K562 (cell line): ENCODE measurements around the gene LAG3. TPM values are rescaled to one million over a fixed set of nuclear protein-coding genes. Genes with fewer than 3 reads are reported as not detected.

Source experiments
- BDP1 ChIP-seq: IDR thresholded peaks from 3 replicates; pipeline ENCODE4 v1.6.1; 2011; ENCODE audit not compliant: insufficient read length, insufficient read depth
- DIDO1 ChIP-seq: fragments of 450-650 bp; IDR thresholded peaks from 2 replicates; pipeline ENCODE4 v1.6.1; 2016; ENCODE audit warnings: low read depth, missing biosample characterization, missing genetic modification characterization
- DNMT1 ChIP-seq: fragments of 450-650 bp; IDR thresholded peaks from 2 replicates; pipeline ENCODE4 v1.6.1; 2016; ENCODE audit warnings: antibody characterized with exemption, mild to moderate bottlenecking
- FUS ChIP-seq: fragments of 200-400 bp; formaldehyde crosslinking; optimal IDR thresholded peaks from 2 replicates; pipeline ENCODE3; 2017; ENCODE audit warnings: low read depth, low read length
- HCFC1 ChIP-seq: IDR thresholded peaks from 2 replicates; pipeline ENCODE4 v1.6.1; 2012; ENCODE audit warnings: low read depth, low read length, improper control_type of control experiment
- LARP7 ChIP-seq: fragments of 450-650 bp; IDR thresholded peaks from 2 replicates; pipeline ENCODE4 v1.6.1; 2016
- MAFK ChIP-seq: IDR thresholded peaks from 2 replicates; pipeline ENCODE4 v1.6.1; 2011; ENCODE audit warnings: low read length, improper control_type of control experiment
- NCOA6 ChIP-seq: fragments of 450-650 bp; IDR thresholded peaks from 2 replicates; pipeline ENCODE4 v1.6.1; 2017; ENCODE audit warnings: mild to moderate bottlenecking
- NFE2 ChIP-seq: IDR thresholded peaks from 2 replicates; pipeline ENCODE4 v1.6.1; 2014; ENCODE audit warnings: antibody characterized with exemption, low read depth
- NRF1 ChIP-seq, 2 experiments: fragments of 450-650 bp; IDR thresholded peaks in 1 of 2; conservative IDR thresholded peaks in 1 of 2; 2 replicates each; pipeline ENCODE4 v1.6.1; 2014; ENCODE audit warnings: mild to moderate bottlenecking in 2 of 2
- POLR2H ChIP-seq: IDR thresholded peaks from 2 replicates; pipeline ENCODE4 v1.6.1; 2016; ENCODE audit warnings: missing genetic modification characterization, low read depth, mild to moderate bottlenecking, control low read depth, missing compliant biosample characterization, moderate library complexity
- PRPF4 ChIP-seq: fragments of 200-400 bp; formaldehyde crosslinking; IDR thresholded peaks from one replicate; pipeline ENCODE4 v1.6.1; 2017; ENCODE audit warnings: low read length, low read depth, mild to moderate bottlenecking; ENCODE audit not compliant: insufficient read depth, poor library complexity, severe bottlenecking
- RFX1 ChIP-seq: fragments of 450-650 bp; IDR thresholded peaks from 2 replicates; pipeline ENCODE4 v1.6.1; 2016; ENCODE audit warnings: mild to moderate bottlenecking, moderate library complexity
- SMARCE1 ChIP-seq: fragments of 450-650 bp; IDR thresholded peaks from 2 replicates; pipeline ENCODE4 v1.7.1; 2016; ENCODE audit warnings: mild to moderate bottlenecking
- SREBF2 ChIP-seq: sonication (generic); formaldehyde crosslinking; IDR thresholded peaks from 2 replicates; pipeline ENCODE4 v1.4.0; 2020; ENCODE audit warnings: mild to moderate bottlenecking, missing genetic modification reagents
- TBL1XR1 ChIP-seq, 2 experiments: IDR thresholded peaks; 2 replicates each; pipeline ENCODE4 v1.6.1; 2012; ENCODE audit warnings: improper control_type of control experiment in 2 of 2, low read length in 2 of 2, mild to moderate bottlenecking in 1 of 2
- TEAD1 ChIP-seq, 2 experiments: fragments of 450-650 bp in 1 of 2; sonication (generic) in 1 of 2; formaldehyde crosslinking; IDR thresholded peaks; 2 replicates each; pipeline versions ENCODE4 v1.4.0 to v1.8.0; 2020 to 2022; ENCODE audit warnings: mild to moderate bottlenecking in 2 of 2, missing genetic modification reagents in 1 of 2
- ZFP36 ChIP-seq: fragments of 150-350 bp; IDR thresholded peaks from 2 replicates; pipeline ENCODE4 v1.6.1; 2018; ENCODE audit warnings: low read length, low read depth; ENCODE audit not compliant: partially characterized antibody
- ZNF134 ChIP-seq: fragments of 250-450 bp; sonication (Bioruptor Pico); conservative IDR thresholded peaks from 2 replicates; pipeline ENCODE4 v1.4.0; 2020
- ZNF224 ChIP-seq: sonication (generic); formaldehyde crosslinking; IDR thresholded peaks from 2 replicates; pipeline ENCODE4 v1.8.0; 2022; ENCODE audit warnings: mild to moderate bottlenecking, missing genetic modification reagents
- ZNF551 ChIP-seq: fragments of 250-450 bp; sonication (Bioruptor Pico); IDR thresholded peaks from 2 replicates; pipeline ENCODE4 v1.5.0; 2021; ENCODE audit warnings: mild to moderate bottlenecking, moderate library complexity
- ZNF57 ChIP-seq: fragments of 450-650 bp; formaldehyde crosslinking; IDR thresholded peaks from 2 replicates; pipeline ENCODE4 v1.4.0; 2020; ENCODE audit warnings: mild to moderate bottlenecking, moderate library complexity
- polyA plus RNA-seq, 8 experiments: library from polyadenylated mRNA; depleted of rRNA in 4 of 8; stranded (reverse) in 5 of 8; unstranded in 3 of 8; fragments of >200 nt; fragmentation: Nextera tagmentation in 2 of 8; fragmentation: Illumina TruSeq in 1 of 8; extraction: Ambion mirVana in 2 of 8; extraction: Trizol in 1 of 8; gene quantifications; 2 replicates each; pipeline versions ENCODE4 v1.2.1 to v1.2.3, GENCODE V29; 2011 to 2014; ENCODE audit warnings: inconsistent platforms in 1 of 8, missing spikeins in 1 of 8
- total RNA-seq, 7 experiments: library from RNA; depleted of rRNA in 6 of 7; stranded (reverse); fragments of >200 nt in 6 of 7; fragmentation: Illumina TruSeq in 2 of 7; extraction: Trizol in 2 of 7; gene quantifications; 2 replicates each; pipeline versions ENCODE4 v1.2.1 to v1.2.3, GENCODE V29; 2011 to 2021; ENCODE audit warnings: low replicate concordance in 1 of 7
- TF ChIP-seq, protein P1 (sequence below): fragments of 450-650 bp; formaldehyde crosslinking; IDR thresholded peaks from 2 replicates; pipeline ENCODE4 v1.4.0; 2020; ENCODE audit warnings: mild to moderate bottlenecking
- TF ChIP-seq, protein P2 (sequence below), 3 experiments: fragments of 200-800 bp in 1 of 3; sonication (Bioruptor generic) in 1 of 3; sonication (generic) in 1 of 3; formaldehyde crosslinking in 1 of 3; IDR thresholded peaks; 2 replicates each; pipeline versions ENCODE4 v1.6.1 to v1.8.0; 2016 to 2022; ENCODE audit warnings: mild to moderate bottlenecking in 2 of 3, missing compliant biosample characterization in 2 of 3, missing genetic modification characterization in 2 of 3, missing genetic modification reagents in 1 of 3
- TF ChIP-seq, protein P3 (sequence below), 3 experiments: IDR thresholded peaks in 2 of 3; conservative IDR thresholded peaks in 1 of 3; 2 replicates each; pipeline ENCODE4 v1.5.1; 2011 to 2012; ENCODE audit warnings: low read length in 3 of 3, mild to moderate bottlenecking in 3 of 3, control low read depth in 2 of 3, improper control_type of control experiment in 1 of 3, inconsistent platforms in 1 of 3, low read depth in 1 of 3, mixed read lengths in 1 of 3, moderate library complexity in 1 of 3; ENCODE audit not compliant: insufficient read depth in 2 of 3
- TF ChIP-seq, protein P4 (sequence below): fragments of 450-650 bp; IDR thresholded peaks from 2 replicates; pipeline ENCODE4 v1.6.1; 2017; ENCODE audit warnings: mild to moderate bottlenecking, moderate library complexity

LAG3 gene
- total and polyA plus RNA-seq, 9 of the 15 experiments (the other 6 are each of a cell fraction or from before 2014, with no cell fraction given): 0.07 to 0.66 (median 0.09) TPM; not detected in 1

DNA sequence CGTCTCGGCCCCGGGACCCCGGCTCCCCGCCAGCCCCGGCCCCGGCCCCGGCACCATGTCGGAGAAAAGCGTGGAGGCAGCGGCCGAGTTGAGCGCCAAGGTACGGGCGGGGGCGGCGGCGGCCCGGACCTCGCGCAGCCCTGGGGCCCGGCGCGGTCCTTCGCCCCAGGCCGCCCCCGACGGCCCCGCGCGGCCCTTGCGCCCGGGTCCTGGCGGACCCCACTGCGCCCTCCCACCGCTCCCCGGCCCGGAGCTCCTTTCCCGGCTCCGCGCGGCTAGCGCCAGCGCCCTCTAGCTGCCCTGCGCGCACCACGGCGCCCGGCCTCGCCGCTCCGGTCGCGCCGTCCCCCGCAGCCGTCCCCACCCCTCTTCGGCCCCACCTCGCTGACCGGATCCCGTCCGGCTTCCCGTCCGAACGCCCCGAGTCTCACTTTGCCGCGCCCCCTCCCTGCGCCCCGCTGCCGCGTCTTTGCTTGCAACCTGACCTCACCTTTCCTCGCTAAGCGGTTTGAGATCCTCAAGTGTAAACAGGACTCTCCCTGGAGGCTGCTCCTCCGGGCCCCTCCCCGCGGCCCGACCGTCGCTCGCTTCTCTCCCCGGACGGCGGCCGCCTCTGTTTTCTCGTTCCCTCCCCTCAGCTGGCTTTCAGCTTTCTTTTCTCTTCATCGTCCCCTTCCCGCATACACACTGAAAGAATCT, 5.5 kb upstream of the LAG3 start (continued):
- TF ChIP-seq MAFK: no peak
- peak; percentile 45 for TF ChIP-seq NCOA6
- TF ChIP-seq, protein P1, sequence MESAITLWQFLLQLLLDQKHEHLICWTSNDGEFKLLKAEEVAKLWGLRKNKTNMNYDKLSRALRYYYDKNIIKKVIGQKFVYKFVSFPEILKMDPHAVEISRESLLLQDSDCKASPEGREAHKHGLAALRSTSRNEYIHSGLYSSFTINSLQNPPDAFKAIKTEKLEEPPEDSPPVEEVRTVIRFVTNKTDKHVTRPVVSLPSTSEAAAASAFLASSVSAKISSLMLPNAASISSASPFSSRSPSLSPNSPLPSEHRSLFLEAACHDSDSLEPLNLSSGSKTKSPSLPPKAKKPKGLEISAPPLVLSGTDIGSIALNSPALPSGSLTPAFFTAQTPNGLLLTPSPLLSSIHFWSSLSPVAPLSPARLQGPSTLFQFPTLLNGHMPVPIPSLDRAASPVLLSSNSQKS (CRISPR knock-in tag): no peak
- no peak for TF ChIP-seq ZNF134 (CRISPR knock-in tag)
- TF ChIP-seq SMARCE1: no peak
- TF ChIP-seq TEAD1 (CRISPR knock-in tag; IDR thresholded peaks at IDR 0.05): no peak
- no peak for TF ChIP-seq LARP7
- no peak for TF ChIP-seq TBL1XR1 (IDR thresholded peaks at IDR 0.05; ENCODE audit: low read length in 2 of 2)
- TF ChIP-seq ZFP36: no peak
- TF ChIP-seq ZNF57: no peak
- no peak for TF ChIP-seq NFE2
- TF ChIP-seq DNMT1: no peak
- TF ChIP-seq POLR2H (tag): no peak
- no peak for TF ChIP-seq ZNF551 (CRISPR knock-in tag)
- TF ChIP-seq, protein P2, sequence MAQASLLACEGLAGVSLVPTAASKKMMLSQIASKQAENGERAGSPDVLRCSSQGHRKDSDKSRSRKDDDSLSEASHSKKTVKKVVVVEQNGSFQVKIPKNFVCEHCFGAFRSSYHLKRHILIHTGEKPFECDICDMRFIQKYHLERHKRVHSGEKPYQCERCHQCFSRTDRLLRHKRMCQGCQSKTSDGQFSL (CRISPR knock-in tag; IDR thresholded peaks at IDR 0.05): no peak
- TF ChIP-seq, protein P2 (tag; IDR thresholded peaks at IDR 0.05): no peak
- TF ChIP-seq BDP1: no peak
- TF ChIP-seq, protein P3, sequence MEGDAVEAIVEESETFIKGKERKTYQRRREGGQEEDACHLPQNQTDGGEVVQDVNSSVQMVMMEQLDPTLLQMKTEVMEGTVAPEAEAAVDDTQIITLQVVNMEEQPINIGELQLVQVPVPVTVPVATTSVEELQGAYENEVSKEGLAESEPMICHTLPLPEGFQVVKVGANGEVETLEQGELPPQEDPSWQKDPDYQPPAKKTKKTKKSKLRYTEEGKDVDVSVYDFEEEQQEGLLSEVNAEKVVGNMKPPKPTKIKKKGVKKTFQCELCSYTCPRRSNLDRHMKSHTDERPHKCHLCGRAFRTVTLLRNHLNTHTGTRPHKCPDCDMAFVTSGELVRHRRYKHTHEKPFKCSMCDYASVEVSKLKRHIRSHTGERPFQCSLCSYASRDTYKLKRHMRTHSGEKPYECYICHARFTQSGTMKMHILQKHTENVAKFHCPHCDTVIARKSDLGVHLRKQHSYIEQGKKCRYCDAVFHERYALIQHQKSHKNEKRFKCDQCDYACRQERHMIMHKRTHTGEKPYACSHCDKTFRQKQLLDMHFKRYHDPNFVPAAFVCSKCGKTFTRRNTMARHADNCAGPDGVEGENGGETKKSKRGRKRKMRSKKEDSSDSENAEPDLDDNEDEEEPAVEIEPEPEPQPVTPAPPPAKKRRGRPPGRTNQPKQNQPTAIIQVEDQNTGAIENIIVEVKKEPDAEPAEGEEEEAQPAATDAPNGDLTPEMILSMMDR (IDR thresholded peaks at IDR 0.05 in 2 of 3, conservative IDR thresholded peaks at IDR 0.05 in 1 of 3; ENCODE audit: insufficient read depth in 2 of 3, low read depth in 1 of 3, low read length in 3 of 3): peak; percentile 36 to 85 (median 60)
- TF ChIP-seq FUS: no peak
- TF ChIP-seq NRF1 (conservative IDR thresholded peaks at IDR 0.05 in 1 of 2, IDR thresholded peaks at IDR 0.05 in 1 of 2): peak; percentile 37 to 53; a peak in 3 of 4 replicates
- no peak for TF ChIP-seq ZNF224 (CRISPR knock-in tag)
- TF ChIP-seq SREBF2: no peak
- no peak for TF ChIP-seq PRPF4
- TF ChIP-seq DIDO1 (tag): no peak
- TF ChIP-seq RFX1: no peak
- TF ChIP-seq HCFC1: peak; percentile 25; the same call in 1 of the 2 replicates
- TF ChIP-seq, protein P4, sequence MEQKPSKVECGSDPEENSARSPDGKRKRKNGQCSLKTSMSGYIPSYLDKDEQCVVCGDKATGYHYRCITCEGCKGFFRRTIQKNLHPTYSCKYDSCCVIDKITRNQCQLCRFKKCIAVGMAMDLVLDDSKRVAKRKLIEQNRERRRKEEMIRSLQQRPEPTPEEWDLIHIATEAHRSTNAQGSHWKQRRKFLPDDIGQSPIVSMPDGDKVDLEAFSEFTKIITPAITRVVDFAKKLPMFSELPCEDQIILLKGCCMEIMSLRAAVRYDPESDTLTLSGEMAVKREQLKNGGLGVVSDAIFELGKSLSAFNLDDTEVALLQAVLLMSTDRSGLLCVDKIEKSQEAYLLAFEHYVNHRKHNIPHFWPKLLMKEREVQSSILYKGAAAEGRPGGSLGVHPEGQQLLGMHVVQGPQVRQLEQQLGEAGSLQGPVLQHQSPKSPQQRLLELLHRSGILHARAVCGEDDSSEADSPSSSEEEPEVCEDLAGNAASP: no peak
